K562 (cell line): Measurements from ENCODE around the gene ZNF92. TPM values are rescaled to one million over a fixed set of nuclear protein-coding genes. Genes with fewer than 3 reads are reported as not detected.

ENCODE experiments used
- EZH2 ChIP-seq: IDR thresholded peaks from 2 replicates; pipeline ENCODE4 v1.6.1; 2012; ENCODE audit warnings: low read depth, mild to moderate bottlenecking, inconsistent platforms, low read length, borderline replicate concordance
- HCFC1 ChIP-seq: IDR thresholded peaks from 2 replicates; pipeline ENCODE4 v1.6.1; 2012; ENCODE audit warnings: low read depth, low read length, improper control_type of control experiment
- HNRNPLL ChIP-seq: fragments of 200-400 bp; formaldehyde crosslinking; IDR thresholded peaks from 2 replicates; pipeline ENCODE4 v1.6.1; 2017; ENCODE audit warnings: low read length, low read depth, mild to moderate bottlenecking; ENCODE audit not compliant: poor library complexity, severe bottlenecking
- NEUROD1 ChIP-seq: fragments of 150-350 bp; IDR thresholded peaks from 2 replicates; pipeline ENCODE4 v1.6.1; 2014; ENCODE audit warnings: borderline replicate concordance, low read length, low read depth; ENCODE audit not compliant: partially characterized antibody
- NR2C2 ChIP-seq, 2 experiments: fragments of 200-800 bp in 1 of 2; sonication (Bioruptor generic) in 1 of 2; sonication (generic) in 1 of 2; formaldehyde crosslinking in 1 of 2; IDR thresholded peaks; 2 replicates each; pipeline versions ENCODE4 v1.6.1 to v1.8.0; 2016 to 2022; ENCODE audit warnings: mild to moderate bottlenecking in 1 of 2, missing compliant biosample characterization in 1 of 2, missing genetic modification characterization in 1 of 2, missing genetic modification reagents in 1 of 2
- PTTG1 ChIP-seq: fragments of 450-650 bp; IDR thresholded peaks from 2 replicates; pipeline ENCODE4 v1.6.1; 2016; ENCODE audit warnings: low read depth, mild to moderate bottlenecking, missing genetic modification characterization, missing compliant biosample characterization
- STAT5B ChIP-seq: fragments of 250-450 bp; sonication (Bioruptor Pico); IDR thresholded peaks from 2 replicates; pipeline ENCODE4 v1.8.0; 2021; ENCODE audit warnings: mild to moderate bottlenecking, inconsistent platforms
- TGIF2 ChIP-seq: sonication (generic); formaldehyde crosslinking; IDR thresholded peaks from 2 replicates; pipeline ENCODE4 v1.8.1; 2022; ENCODE audit warnings: mild to moderate bottlenecking, missing genetic modification reagents, moderate library complexity
- ZNF76 ChIP-seq: fragments of 250-450 bp; sonication (Bioruptor Pico); IDR thresholded peaks from 2 replicates; pipeline ENCODE4 v1.4.0; 2020; ENCODE audit warnings: mild to moderate bottlenecking, moderate library complexity, borderline replicate concordance
- polyA plus RNA-seq, 8 experiments: library from polyadenylated mRNA; depleted of rRNA in 4 of 8; stranded (reverse) in 5 of 8; unstranded in 3 of 8; fragments of >200 nt; fragmentation: Nextera tagmentation in 2 of 8; fragmentation: Illumina TruSeq in 1 of 8; extraction: Ambion mirVana in 2 of 8; extraction: Trizol in 1 of 8; gene quantifications; 2 replicates each; pipeline versions ENCODE4 v1.2.1 to v1.2.3, GENCODE V29; 2011 to 2014; ENCODE audit warnings: inconsistent platforms in 1 of 8, missing spikeins in 1 of 8
- total RNA-seq, 7 experiments: library from RNA; depleted of rRNA in 6 of 7; stranded (reverse); fragments of >200 nt in 6 of 7; fragmentation: Illumina TruSeq in 2 of 7; extraction: Trizol in 2 of 7; gene quantifications; 2 replicates each; pipeline versions ENCODE4 v1.2.1 to v1.2.3, GENCODE V29; 2011 to 2021; ENCODE audit warnings: low replicate concordance in 1 of 7
- TF ChIP-seq, protein P1 (sequence below): fragments of 250-450 bp; sonication (Bioruptor Pico); IDR thresholded peaks from 2 replicates; pipeline ENCODE4 v1.8.0; 2021; ENCODE audit warnings: moderate library complexity, mild to moderate bottlenecking, inconsistent platforms
- TF ChIP-seq, protein P2 (sequence below): fragments of 450-650 bp; formaldehyde crosslinking; IDR thresholded peaks from 2 replicates; pipeline ENCODE4 v1.4.0; 2020; ENCODE audit warnings: mild to moderate bottlenecking, mixed read lengths
- TF ChIP-seq, protein P3 (sequence below): IDR thresholded peaks from 3 replicates; pipeline ENCODE4 v1.6.1; 2011; ENCODE audit warnings: borderline replicate concordance, mild to moderate bottlenecking, moderate library complexity; ENCODE audit not compliant: insufficient read length; ENCODE audit errors: extremely low read depth
- TF ChIP-seq, protein P4 (sequence below): fragments of 450-650 bp; IDR thresholded peaks from one replicate; pipeline ENCODE4 v1.6.1; 2018; ENCODE audit warnings: mild to moderate bottlenecking, moderate library complexity; ENCODE audit not compliant: partially characterized antibody
- TF ChIP-seq, protein P5 (sequence below): fragments of 250-450 bp; sonication (Bioruptor Pico); IDR thresholded peaks from 2 replicates; pipeline ENCODE4 v1.4.0; 2020; ENCODE audit warnings: mild to moderate bottlenecking, moderate library complexity

Gene ZNF92
- total and polyA plus RNA-seq, 9 of the 15 experiments (the other 6 are each of a cell fraction or from before 2014, with no cell fraction given), result 8.9 to 29.4 (median 12.5) TPM

DNA sequence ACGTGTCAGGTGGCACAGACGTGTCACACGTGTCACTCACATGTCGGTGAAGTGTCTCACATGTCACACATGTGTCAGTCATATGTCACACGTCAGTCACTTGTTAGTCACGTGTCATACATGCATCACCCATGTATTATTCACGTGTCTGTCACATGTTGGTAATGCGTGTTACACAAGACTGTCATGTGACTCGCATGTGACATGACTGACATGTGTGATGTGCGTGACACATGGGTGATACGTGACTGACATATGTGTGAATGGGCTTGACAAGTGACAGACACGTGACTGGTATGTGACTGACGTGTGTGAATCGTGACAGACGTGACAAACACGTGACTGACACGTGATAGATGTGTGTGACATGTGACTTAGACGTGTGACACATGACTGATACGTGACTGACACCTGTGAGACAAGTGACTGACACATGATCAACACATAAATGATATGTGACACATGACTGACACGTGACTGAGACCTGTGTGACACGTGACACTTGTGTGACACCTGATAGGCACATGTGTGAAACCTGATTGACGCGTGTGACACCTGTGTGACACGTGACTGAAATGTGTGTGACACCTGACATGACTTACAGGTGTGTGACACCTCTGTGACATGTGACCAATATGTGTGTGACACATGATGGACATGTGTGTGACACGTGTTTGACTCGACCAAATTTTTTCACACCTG lies 56.1 kb downstream of the ZNF92 start (continued):
- TF ChIP-seq STAT5B (CRISPR knock-in tag), result no peak
- no peak for TF ChIP-seq EZH2
- TF ChIP-seq, protein P1, sequence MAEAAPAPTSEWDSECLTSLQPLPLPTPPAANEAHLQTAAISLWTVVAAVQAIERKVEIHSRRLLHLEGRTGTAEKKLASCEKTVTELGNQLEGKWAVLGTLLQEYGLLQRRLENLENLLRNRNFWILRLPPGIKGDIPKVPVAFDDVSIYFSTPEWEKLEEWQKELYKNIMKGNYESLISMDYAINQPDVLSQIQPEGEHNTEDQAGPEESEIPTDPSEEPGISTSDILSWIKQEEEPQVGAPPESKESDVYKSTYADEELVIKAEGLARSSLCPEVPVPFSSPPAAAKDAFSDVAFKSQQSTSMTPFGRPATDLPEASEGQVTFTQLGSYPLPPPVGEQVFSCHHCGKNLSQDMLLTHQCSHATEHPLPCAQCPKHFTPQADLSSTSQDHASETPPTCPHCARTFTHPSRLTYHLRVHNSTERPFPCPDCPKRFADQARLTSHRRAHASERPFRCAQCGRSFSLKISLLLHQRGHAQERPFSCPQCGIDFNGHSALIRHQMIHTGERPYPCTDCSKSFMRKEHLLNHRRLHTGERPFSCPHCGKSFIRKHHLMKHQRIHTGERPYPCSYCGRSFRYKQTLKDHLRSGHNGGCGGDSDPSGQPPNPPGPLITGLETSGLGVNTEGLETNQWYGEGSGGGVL, result no peak
- 0 out of 2 replicates have a peak, but pooled peaks have one; percentile 28 for TF ChIP-seq NR2C2 (CRISPR knock-in tag; IDR thresholded peaks at IDR 0.05)
- TF ChIP-seq NR2C2 (tag; IDR thresholded peaks at IDR 0.05), result no peak
- TF ChIP-seq, protein P2, sequence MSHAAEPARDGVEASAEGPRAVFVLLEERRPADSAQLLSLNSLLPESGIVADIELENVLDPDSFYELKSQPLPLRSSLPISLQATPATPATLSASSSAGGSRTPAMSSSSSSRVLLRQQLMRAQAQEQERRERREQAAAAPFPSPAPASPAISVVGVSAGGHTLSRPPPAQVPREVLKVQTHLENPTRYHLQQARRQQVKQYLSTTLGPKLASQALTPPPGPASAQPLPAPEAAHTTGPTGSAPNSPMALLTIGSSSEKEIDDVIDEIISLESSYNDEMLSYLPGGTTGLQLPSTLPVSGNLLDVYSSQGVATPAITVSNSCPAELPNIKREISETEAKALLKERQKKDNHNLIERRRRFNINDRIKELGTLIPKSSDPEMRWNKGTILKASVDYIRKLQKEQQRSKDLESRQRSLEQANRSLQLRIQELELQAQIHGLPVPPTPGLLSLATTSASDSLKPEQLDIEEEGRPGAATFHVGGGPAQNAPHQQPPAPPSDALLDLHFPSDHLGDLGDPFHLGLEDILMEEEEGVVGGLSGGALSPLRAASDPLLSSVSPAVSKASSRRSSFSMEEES (CRISPR knock-in tag), result peak; percentile 84; the same call in 1 of the 2 replicates
- TF ChIP-seq PTTG1 (tag), result no peak
- TF ChIP-seq TGIF2, result no peak
- TF ChIP-seq, protein P3, sequence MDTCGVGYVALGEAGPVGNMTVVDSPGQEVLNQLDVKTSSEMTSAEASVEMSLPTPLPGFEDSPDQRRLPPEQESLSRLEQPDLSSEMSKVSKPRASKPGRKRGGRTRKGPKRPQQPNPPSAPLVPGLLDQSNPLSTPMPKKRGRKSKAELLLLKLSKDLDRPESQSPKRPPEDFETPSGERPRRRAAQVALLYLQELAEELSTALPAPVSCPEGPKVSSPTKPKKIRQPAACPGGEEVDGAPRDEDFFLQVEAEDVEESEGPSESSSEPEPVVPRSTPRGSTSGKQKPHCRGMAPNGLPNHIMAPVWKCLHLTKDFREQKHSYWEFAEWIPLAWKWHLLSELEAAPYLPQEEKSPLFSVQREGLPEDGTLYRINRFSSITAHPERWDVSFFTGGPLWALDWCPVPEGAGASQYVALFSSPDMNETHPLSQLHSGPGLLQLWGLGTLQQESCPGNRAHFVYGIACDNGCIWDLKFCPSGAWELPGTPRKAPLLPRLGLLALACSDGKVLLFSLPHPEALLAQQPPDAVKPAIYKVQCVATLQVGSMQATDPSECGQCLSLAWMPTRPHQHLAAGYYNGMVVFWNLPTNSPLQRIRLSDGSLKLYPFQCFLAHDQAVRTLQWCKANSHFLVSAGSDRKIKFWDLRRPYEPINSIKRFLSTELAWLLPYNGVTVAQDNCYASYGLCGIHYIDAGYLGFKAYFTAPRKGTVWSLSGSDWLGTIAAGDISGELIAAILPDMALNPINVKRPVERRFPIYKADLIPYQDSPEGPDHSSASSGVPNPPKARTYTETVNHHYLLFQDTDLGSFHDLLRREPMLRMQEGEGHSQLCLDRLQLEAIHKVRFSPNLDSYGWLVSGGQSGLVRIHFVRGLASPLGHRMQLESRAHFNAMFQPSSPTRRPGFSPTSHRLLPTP, result no peak
- no peak for TF ChIP-seq ZNF76 (CRISPR knock-in tag)
- TF ChIP-seq, protein P4, sequence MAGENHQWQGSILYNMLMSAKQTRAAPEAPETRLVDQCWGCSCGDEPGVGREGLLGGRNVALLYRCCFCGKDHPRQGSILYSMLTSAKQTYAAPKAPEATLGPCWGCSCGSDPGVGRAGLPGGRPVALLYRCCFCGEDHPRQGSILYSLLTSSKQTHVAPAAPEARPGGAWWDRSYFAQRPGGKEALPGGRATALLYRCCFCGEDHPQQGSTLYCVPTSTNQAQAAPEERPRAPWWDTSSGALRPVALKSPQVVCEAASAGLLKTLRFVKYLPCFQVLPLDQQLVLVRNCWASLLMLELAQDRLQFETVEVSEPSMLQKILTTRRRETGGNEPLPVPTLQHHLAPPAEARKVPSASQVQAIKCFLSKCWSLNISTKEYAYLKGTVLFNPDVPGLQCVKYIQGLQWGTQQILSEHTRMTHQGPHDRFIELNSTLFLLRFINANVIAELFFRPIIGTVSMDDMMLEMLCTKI, result no peak
- TF ChIP-seq HCFC1, result no peak
- TF ChIP-seq HNRNPLL, result no peak
- no peak for TF ChIP-seq NEUROD1
- TF ChIP-seq, protein P5, sequence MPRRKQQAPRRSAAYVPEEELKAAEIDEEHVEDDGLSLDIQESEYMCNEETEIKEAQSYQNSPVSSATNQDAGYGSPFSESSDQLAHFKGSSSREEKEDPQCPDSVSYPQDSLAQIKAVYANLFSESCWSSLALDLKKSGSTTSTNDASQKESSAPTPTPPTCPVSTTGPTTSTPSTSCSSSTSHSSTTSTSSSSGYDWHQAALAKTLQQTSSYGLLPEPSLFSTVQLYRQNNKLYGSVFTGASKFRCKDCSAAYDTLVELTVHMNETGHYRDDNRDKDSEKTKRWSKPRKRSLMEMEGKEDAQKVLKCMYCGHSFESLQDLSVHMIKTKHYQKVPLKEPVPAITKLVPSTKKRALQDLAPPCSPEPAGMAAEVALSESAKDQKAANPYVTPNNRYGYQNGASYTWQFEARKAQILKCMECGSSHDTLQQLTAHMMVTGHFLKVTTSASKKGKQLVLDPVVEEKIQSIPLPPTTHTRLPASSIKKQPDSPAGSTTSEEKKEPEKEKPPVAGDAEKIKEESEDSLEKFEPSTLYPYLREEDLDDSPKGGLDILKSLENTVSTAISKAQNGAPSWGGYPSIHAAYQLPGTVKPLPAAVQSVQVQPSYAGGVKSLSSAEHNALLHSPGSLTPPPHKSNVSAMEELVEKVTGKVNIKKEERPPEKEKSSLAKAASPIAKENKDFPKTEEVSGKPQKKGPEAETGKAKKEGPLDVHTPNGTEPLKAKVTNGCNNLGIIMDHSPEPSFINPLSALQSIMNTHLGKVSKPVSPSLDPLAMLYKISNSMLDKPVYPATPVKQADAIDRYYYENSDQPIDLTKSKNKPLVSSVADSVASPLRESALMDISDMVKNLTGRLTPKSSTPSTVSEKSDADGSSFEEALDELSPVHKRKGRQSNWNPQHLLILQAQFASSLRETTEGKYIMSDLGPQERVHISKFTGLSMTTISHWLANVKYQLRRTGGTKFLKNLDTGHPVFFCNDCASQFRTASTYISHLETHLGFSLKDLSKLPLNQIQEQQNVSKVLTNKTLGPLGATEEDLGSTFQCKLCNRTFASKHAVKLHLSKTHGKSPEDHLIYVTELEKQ, result no peak
